Superior temporal gyrus (tissue), 1 donor: Measurements from ENCODE around the gene DPH1.

ENCODE experiments used
- DNase-seq: peaks from one replicate; pipeline ENCODE4 v3.0.0-alpha.2; 2016; ENCODE audit errors: extremely low spot score

The DPH1 gene

GRCh38 chr17:2027528-2028233 is 2.3 kb upstream of the DPH1 start:
- DNase-seq = no peak

- no peak for DNase-seq
Measured at GRCh38 chr17:2028234-2028614, 1.7 kb upstream of the DPH1 start.

GRCh38 chr17:2028737-2029136 is 1.2 kb upstream of the DPH1 start:
- DNase-seq = no peak

GRCh38 chr17:2030779-2031163 is 818 bp downstream of the DPH1 start:
- no peak for DNase-seq

- no peak for DNase-seq
Measured at GRCh38 chr17:2033153-2033552, 3.2 kb downstream of the DPH1 start.

- DNase-seq = no peak
Measured at GRCh38 chr17:2034157-2034556, 4.2 kb downstream of the DPH1 start.

- no peak for DNase-seq
Measured at GRCh38 chr17:2034806-2035540, 5.0 kb downstream of the DPH1 start.

GRCh38 chr17:2035541-2036488 is 5.9 kb downstream of the DPH1 start:
- no peak for DNase-seq

GRCh38 chr17:2037155-2037554 is 7.2 kb downstream of the DPH1 start:
- no peak for DNase-seq

GRCh38 chr17:2040219-2040827 is 10.4 kb downstream of the DPH1 start:
- DNase-seq = no peak

GRCh38 chr17:2040942-2041560 is 11.1 kb downstream of the DPH1 start:
- peak; percentile 13 for DNase-seq

GRCh38 chr17:2041561-2042389 is 11.8 kb downstream of the DPH1 start, which contains the start of gene OVCA2:
Gene OVCA2 (plus strand): TSS chr17:2042022. CDS start chr17:2042048, 26 bp downstream.
- DNase-seq = peak; percentile 96

GRCh38 chr17:2042390-2042847 is 12.5 kb downstream of the DPH1 start:
- peak; percentile 20 for DNase-seq

GRCh38 chr17:2042933-2043332 is 13.0 kb downstream of the DPH1 start:
- no peak for DNase-seq

- no peak for DNase-seq
Measured at GRCh38 chr17:2043785-2044184, 13.8 kb downstream of the DPH1 start.

GRCh38 chr17:2044263-2044894 is 14.4 kb downstream of the DPH1 start:
- DNase-seq = no peak

- no peak for DNase-seq
Measured at GRCh38 chr17:2047590-2047989, 17.6 kb downstream of the DPH1 start.

- DNase-seq = no peak
Measured at GRCh38 chr17:2048805-2049204, 18.9 kb downstream of the DPH1 start.

GRCh38 chr17:2049333-2050299 is 19.7 kb downstream of the DPH1 start:
- peak; percentile 44 for DNase-seq
